ENCODE measurements around the gene ACO2. TPM values are rescaled to one million over a fixed set of nuclear protein-coding genes. Genes with fewer than 3 reads are reported as not detected.
A peak's percentile ranks its signal among the peaks of the same experiment; 100 is the strongest.

Gene ACO2
- total and polyA plus RNA-seq, 11 donors: 375 to 1,146 (median 739) TPM

DNA sequence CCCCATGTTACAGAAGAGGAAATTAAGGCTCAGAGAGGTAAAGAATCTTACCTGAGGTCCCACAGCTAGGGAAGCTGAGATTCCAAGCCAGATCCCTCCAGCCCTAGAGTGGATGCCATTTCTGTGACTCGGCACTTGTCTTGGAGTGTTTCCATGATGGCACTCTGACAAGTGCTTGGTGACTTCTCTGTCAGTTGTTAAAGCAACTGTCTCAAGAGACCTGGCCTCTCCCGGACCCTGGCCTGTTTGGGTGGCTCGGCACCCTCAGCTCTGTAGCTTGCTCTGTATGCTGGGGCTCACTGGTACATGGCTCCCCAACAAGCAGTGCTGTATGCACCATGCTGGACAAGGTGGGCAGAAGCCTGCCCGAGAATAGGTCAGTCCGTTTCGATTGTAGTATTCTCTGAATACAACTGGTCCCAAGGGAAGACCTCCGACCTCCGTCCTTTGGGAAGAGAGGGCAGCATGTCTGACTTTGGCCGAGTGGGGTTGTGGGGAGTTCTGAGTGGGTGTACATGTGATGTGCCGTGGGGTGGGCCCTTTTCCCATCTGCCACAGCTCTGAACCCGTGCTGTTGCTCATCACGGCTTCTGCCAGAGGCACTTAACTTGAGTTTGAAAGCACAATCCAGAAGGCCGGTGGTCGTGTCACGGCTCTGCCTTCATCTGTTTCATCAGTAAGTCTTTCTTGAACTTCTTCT is 12.4 kb downstream of the ACO2 start:
- TF ChIP-seq, protein P1, sequence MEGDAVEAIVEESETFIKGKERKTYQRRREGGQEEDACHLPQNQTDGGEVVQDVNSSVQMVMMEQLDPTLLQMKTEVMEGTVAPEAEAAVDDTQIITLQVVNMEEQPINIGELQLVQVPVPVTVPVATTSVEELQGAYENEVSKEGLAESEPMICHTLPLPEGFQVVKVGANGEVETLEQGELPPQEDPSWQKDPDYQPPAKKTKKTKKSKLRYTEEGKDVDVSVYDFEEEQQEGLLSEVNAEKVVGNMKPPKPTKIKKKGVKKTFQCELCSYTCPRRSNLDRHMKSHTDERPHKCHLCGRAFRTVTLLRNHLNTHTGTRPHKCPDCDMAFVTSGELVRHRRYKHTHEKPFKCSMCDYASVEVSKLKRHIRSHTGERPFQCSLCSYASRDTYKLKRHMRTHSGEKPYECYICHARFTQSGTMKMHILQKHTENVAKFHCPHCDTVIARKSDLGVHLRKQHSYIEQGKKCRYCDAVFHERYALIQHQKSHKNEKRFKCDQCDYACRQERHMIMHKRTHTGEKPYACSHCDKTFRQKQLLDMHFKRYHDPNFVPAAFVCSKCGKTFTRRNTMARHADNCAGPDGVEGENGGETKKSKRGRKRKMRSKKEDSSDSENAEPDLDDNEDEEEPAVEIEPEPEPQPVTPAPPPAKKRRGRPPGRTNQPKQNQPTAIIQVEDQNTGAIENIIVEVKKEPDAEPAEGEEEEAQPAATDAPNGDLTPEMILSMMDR (IDR thresholded peaks at IDR 0.05): no peak
- no peak for TF ChIP-seq POLR2A (IDR thresholded peaks at IDR 0.05)
- peak overlapping the region in 2 of 12 donors; percentile 12 to 13 for H3K4me3 ChIP-seq
- H3K9me3 ChIP-seq: no peaks in the 10 kb centered on the region
- ATAC-seq (peak; percentile 54 to 74 (median 67)), DNase-seq (peak in 4 of 5 donors; percentile 43 to 77 (median 55))
- intact Hi-C loops (cut with DNase I): loop anchor here in 1 of 10 donors (5.0 kb wide), 1 partner anchor 41 kb away; no protein-coding TSS in a partner anchor
- H3K27ac ChIP-seq: peak overlapping the region; percentile 6 to 83 (median 73)
- WGBS, 4 donors: 39 to 46% (median 41%) methylated on average over 9 to 15 of the region's 15 CpGs
- peaks cover 0 to 24% (median 5%) of the 10 kb centered on the region in 9 donors for H3K36me3 ChIP-seq
- no peaks in the 10 kb centered on the region for H3K27me3 ChIP-seq
- peaks cover 5 to 95% (median 70%) of the 10 kb centered on the region in 12 donors for H3K4me1 ChIP-seq

DNA sequence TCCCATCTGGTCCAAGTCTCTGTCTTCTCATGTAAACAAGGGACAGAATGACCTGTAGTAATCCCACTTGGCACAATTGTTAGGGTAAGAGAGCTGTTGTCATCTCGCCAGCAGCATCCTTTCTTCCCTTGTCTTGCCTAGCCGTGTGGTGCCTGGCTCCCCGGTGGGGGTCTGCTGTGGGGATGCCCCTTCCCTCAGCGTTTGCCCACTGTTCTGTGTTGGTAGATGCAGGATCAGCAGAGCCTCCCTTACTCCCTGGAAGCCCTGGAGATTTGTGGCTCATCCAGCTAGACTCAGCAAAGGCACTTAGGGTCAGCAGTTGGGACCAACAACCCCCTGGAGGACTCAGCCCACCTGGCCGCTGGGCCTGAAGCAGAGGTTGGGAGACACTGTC is 13.0 kb downstream of the ACO2 start:
- TF ChIP-seq, protein P1 (IDR thresholded peaks at IDR 0.05): no peak
- no peak for TF ChIP-seq POLR2A (IDR thresholded peaks at IDR 0.05)
- H3K4me3 ChIP-seq: no peak overlapping the region
- peak overlapping the region; percentile 15 to 83 (median 73) for H3K27ac ChIP-seq
- H3K4me1 ChIP-seq: peaks cover 5 to 99% (median 74%) of the 10 kb centered on the region in 12 donors
- ATAC-seq: no peak
- 34 to 47% (median 44%) methylated on average over 4 to 5 of the region's 5 CpGs for WGBS, 4 donors
- no peaks in the 10 kb centered on the region for H3K9me3 ChIP-seq
- no peak for DNase-seq
- H3K27me3 ChIP-seq: no peaks in the 10 kb centered on the region
- peaks cover 0 to 24% (median 7%) of the 10 kb centered on the region in 9 donors for H3K36me3 ChIP-seq
- intact Hi-C loops (cut with DNase I): loop anchor here in 1 of 10 donors (5.0 kb wide), 1 partner anchor 40 kb away; no protein-coding TSS in a partner anchor

GRCh38 chr22:41482319-41482935 is 13.5 kb downstream of the ACO2 start:
- Histone ChIP-seq H3K4me3 (no peak overlapping the region), H3K27ac (peak overlapping the region; percentile 15 to 83 (median 73)), H3K27me3 (no peaks in the 10 kb centered on the region), H3K4me1 (peaks cover 5 to 99% (median 78%) of the 10 kb centered on the region in 12 donors), H3K9me3 (no peaks in the 10 kb centered on the region), H3K36me3 (peaks cover 0 to 20% (median 7%) of the 10 kb centered on the region in 9 donors)
- DNase-seq: no peak
- no peak for TF ChIP-seq POLR2A (IDR thresholded peaks at IDR 0.05)
- TF ChIP-seq, protein P1 (IDR thresholded peaks at IDR 0.05): no peak
- WGBS, 4 donors: 20 to 33% (median 24%) methylated on average over 2 of the region's 2 CpGs
- intact Hi-C loops (cut with DNase I): loop anchor here in 1 of 10 donors (5.0 kb wide), 1 partner anchor 40 kb away; no protein-coding TSS in a partner anchor
- no peak for ATAC-seq

DNA sequence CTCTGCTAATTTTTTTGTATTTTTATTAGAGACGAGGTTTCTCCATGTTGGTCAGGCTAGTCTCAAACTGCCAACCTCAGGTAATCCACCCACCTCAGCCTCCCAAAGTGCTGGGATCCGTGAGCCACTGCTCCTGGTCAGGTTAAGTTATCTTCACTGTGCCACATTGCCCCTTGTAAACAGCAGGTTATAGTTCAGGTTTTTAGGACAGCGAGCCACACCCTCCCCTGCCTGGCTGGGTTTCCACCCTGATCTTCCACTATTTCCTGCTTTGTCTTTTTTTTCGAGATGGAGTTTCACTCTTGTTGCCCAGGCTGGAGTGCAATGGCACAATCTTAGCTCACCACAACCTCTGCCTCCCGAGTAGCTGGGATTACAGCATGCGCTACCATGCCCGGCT is 16.1 kb downstream of the ACO2 start:
- TF ChIP-seq, protein P1 (IDR thresholded peaks at IDR 0.05): no peak
- no peak for TF ChIP-seq POLR2A (IDR thresholded peaks at IDR 0.05)
- 37 to 59% (median 57%) methylated on average over 7 of the region's 7 CpGs for WGBS, 4 donors
- Histone ChIP-seq H3K4me1 (peaks cover 3 to 99% (median 78%) of the 10 kb centered on the region in 12 donors), H3K36me3 (peaks cover 0 to 5% (median 0%) of the 10 kb centered on the region in 9 donors), H3K4me3 (no peak overlapping the region), H3K27me3 (no peaks in the 10 kb centered on the region), H3K27ac (peak overlapping the region in 4 of 12 donors; percentile 14 to 83 (median 54)), H3K9me3 (no peaks in the 10 kb centered on the region)
- ATAC-seq: no peak
- intact Hi-C loops (cut with DNase I): no loop called here
- DNase-seq: no peak
